GM12891 (cell line): ENCODE measurements around the gene PLEKHF1.

Experiments used
- DNase-seq: peaks from one replicate; pipeline ENCODE4 v3.0.0; 2011; ENCODE audit warnings: low spot score; ENCODE audit not compliant: insufficient read length
- FAIRE-seq: peaks from 2 replicates; lab custom pipeline; 2011; peaks lifted over from hg19 to GRCh38; lab: Jason Lieb, UNC
- PAX5 ChIP-seq: IDR thresholded peaks from 2 replicates; pipeline ENCODE4 v1.6.1; 2011; ENCODE audit warnings: low read length, moderate library complexity, mild to moderate bottlenecking; ENCODE audit not compliant: insufficient read depth, severe bottlenecking
- POLR2A ChIP-seq: IDR thresholded peaks from 2 replicates; pipeline ENCODE4 v1.6.1; 2011; ENCODE audit warnings: low read depth, low read length, control low read depth
- POLR2AphosphoS5 ChIP-seq: IDR thresholded peaks from 2 replicates; pipeline ENCODE4 v1.6.1; 2011; ENCODE audit warnings: low read depth, low read length, control low read depth
- POU2F2 ChIP-seq: IDR thresholded peaks from 2 replicates; pipeline ENCODE4 v1.6.1; 2011; ENCODE audit warnings: low read depth, mild to moderate bottlenecking, control low read depth, low read length, moderate library complexity
- SPI1 ChIP-seq: IDR thresholded peaks from 2 replicates; pipeline ENCODE4 v1.6.1; 2011; ENCODE audit warnings: low read depth, low read length, control low read depth
- TAF1 ChIP-seq: IDR thresholded peaks from 2 replicates; pipeline ENCODE4 v1.6.1; 2011; ENCODE audit warnings: low read depth, low read length, control low read depth

The PLEKHF1 gene

DNA sequence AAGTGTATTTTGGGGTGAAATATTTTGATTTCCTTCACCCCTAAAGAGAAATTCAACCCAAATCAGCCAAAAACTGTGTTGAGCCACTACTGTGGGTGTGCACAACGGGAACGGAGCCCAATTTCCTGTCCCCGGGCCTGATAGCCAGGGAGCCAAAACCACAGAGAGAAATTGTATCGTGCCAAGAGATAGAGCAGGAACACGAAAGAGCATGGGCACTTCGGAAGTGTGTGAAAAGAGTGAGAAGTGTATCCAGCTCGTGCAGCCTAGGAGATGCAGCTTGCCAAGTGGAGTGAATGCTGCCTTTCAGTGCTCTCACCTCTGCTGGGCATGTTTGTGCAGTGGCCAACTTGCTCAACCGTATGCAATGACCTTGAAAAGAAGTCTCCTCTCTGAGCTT is 19.4 kb upstream of the PLEKHF1 start:
- DNase-seq = no peak
- FAIRE-seq = peak; percentile 82
- TF ChIP-seq SPI1 = no peak
- TF ChIP-seq PAX5 = no peak
- TF ChIP-seq TAF1 = no peak

DNA sequence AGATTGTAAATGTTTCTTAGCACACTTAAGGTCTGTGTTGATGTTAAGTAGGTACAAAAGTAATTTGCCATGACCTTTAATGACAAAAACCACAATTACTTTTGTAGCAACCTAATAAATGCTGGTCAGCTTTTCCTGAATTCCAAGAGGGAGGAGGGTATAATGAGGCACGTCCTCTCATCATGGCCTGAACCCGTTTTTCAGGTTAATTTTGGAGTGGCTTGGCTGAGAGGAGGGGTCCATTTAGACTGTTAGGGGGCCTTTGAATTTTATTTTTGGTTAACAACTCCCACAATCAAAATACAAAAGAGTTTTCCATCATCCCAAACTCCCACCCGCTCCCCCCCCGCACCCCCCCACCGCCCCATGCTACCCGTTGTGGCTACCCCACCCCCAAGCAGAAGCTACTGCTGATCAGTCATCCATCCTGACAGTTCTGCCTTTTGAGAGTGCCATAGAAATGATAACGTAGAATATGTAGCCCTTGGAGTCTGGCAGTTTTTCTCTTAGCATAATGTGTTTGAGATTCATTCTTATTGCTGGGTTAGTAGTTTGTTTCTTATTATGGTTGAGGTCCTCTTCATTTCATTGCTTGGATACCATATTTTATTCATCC is 14.4 kb upstream of the PLEKHF1 start:
- DNase-seq = no peak
- no peak for TF ChIP-seq POLR2A
- FAIRE-seq = no peak

DNA sequence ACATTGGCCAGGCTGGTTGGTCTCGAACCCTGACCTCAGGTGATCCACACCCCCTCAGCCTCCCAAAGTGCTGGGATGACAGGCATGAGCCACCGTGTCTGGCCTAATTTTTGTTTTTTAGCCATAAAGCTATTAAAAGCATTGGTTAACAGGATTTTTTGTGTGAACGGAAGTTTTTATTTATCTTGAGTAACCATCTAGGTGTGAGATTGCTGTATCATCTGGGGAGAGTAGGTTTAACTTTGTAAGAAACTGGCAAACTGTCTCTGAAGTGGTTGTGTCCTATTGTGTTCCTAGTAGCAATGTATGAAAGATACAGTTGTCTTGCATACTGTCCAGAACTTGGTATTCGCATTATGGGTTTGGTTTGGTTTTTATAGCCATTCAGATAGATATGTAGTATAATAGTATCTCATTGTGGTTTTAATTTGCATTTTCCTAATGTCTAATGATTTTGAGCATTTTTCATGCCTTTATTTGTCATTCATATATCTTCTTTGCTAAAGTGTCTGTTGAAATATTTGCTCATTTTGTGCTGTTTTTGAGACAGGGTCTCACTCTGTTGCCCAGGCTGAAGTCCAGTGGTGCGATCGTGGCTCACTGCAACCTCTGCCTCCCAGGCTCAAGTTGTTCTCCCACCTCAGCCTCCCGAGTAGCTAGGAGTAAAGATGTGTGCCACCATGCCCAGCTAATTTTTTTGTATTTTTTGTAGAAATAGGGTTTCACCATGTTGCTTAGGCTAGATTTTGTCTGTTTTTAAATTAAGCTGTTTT is 13.5 kb upstream of the PLEKHF1 start:
- FAIRE-seq (no peak), DNase-seq (no peak)
- TF ChIP-seq POLR2A = no peak
- TF ChIP-seq POU2F2 = no peak
- no peak for TF ChIP-seq POLR2AphosphoS5
- no peak for TF ChIP-seq PAX5
- no peak for TF ChIP-seq TAF1
- no peak for TF ChIP-seq SPI1

DNA sequence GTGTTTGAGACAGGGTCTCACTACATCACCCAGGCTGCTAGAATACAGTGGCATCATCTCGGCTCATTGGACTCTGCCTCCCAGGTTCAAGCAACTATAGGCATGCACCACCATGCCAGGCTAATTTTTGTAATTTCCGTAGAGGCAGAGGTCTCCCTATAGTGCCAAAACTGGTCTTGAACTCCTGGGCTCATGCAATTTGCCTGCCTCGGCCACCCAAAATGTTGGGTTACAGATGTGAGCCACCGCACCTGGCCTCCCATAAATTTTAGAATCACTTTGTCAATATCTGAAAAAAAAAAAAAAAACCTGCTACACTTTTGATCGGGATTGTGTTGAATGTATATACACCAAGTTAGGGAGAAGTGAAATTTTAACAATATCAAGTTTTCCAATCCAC is 11.9 kb upstream of the PLEKHF1 start:
- no peak for FAIRE-seq
- TF ChIP-seq TAF1 (no peak), PAX5 (no peak), POU2F2 (no peak), POLR2AphosphoS5 (no peak), SPI1 (no peak), POLR2A (no peak)

DNA sequence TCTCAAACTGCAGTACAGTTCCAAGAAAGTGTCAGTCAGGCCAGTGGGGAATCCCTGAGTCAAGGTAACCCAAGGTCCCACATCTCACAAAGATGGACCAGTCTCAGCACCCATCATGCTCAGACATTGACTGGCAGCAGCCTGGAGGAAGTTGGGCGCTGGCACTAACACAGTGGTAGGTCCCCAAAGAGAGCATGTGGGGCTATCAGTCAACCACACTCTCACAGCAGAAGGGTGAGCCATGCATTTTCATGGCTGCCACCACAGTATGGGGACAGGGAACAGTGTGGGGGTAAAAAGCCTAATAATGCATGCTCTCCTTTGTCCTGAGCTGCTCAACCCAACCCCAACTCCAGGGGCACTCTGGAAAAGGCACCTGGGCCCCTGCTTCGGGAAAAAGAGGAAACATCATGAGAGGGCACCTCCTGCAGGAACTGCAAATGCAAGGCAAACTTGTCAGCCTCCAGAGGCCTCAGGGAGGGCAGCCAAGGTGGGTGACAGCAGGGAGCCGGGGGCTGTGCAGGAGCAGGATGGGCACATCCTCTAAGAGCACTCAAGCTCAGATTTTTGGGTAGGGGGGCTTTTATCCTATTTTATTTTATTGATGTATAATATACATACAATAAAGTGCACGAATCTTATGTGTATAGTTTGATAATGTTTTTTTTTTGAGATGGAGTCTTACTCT is 9.5 kb upstream of the PLEKHF1 start:
- TF ChIP-seq POLR2AphosphoS5 (no peak), SPI1 (no peak), TAF1 (no peak), PAX5 (no peak), POU2F2 (no peak), POLR2A (no peak)
- DNase-seq = no peak
- no peak for FAIRE-seq

More for the DNA sequence above, 11.9 kb upstream of the PLEKHF1 start:
- DNase-seq = no peak

DNA sequence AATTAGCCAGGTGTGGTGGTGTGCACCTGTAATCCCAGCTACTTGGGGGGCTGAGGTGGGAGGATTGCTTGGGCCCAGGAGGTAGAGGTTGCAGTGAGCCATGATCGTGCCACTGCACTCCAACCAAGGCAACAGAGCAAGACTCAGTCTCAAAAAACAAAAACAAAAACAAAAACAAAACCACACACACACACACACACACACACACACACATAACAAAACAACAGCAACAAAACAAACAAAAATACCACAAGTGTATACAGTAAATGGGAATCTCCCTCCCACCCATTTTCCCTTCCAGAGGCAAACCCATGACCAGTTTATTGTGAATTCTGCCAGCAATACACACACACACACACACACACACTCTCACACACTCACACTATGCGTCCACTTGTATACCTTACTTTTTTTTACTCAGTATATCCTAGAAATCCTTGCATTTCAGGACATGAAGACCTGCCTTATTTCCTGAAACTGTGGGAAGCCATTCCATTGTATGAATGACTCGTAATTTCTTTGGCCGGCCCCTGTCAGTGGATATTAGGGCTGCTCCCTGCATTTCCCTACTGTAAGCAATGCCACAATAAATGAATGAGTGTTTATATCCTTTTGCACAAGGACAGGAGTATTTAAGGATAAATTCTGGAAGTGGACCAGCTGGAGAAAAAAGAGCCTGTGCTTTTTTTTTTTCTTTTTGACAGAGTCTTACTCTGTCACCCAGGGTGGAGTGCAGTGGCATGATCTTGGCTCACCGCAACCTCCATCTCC is 6.9 kb upstream of the PLEKHF1 start:
- FAIRE-seq (no peak), DNase-seq (no peak)
- TF ChIP-seq POLR2A (no peak), TAF1 (no peak), PAX5 (no peak), POLR2AphosphoS5 (no peak), SPI1 (no peak), POU2F2 (no peak)

DNA sequence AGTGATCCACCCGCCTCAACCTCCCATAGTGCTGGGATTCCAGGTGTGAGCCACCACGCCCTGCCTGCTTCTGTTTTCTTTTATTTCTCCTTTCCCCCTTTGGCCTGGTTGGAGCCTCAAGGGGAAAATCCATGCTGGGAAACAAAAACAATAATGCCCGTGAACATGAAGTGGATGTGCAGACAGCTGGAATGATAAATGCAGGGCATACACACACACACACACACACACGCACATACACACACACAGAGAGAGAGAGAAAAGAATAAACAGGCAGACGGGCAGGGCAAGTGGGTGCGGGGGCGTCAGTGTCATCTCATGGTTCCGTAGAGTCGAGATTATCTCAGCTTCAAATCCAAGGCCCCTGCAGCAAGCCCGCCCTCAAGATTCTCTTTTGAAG is 4.4 kb upstream of the PLEKHF1 start:
- DNase-seq (no peak), FAIRE-seq (no peak)
- TF ChIP-seq TAF1 (no peak), SPI1 (no peak), PAX5 (no peak), POU2F2 (no peak), POLR2A (no peak), POLR2AphosphoS5 (no peak)

DNA sequence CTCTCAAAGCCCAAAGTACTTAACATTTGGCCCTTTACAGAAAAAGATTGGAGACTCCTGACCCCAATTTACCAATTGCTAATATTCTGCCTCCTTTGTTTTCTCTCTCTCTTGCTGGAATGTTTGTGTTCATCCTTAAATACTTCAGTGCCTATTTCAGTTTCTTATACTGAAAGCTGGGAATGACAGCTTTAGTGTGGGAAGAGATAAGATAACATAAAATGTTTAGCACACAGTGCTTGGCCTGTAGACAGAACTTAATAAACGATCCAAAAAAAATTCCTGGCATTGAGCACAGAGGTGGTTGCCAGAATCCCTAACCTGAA is 3.0 kb upstream of the PLEKHF1 start:
- FAIRE-seq (no peak), DNase-seq (no peak)
- no peak for TF ChIP-seq POU2F2
- TF ChIP-seq SPI1 = no peak
- no peak for TF ChIP-seq POLR2A
- TF ChIP-seq PAX5 = no peak
- TF ChIP-seq POLR2AphosphoS5 = no peak
- no peak for TF ChIP-seq TAF1

DNA sequence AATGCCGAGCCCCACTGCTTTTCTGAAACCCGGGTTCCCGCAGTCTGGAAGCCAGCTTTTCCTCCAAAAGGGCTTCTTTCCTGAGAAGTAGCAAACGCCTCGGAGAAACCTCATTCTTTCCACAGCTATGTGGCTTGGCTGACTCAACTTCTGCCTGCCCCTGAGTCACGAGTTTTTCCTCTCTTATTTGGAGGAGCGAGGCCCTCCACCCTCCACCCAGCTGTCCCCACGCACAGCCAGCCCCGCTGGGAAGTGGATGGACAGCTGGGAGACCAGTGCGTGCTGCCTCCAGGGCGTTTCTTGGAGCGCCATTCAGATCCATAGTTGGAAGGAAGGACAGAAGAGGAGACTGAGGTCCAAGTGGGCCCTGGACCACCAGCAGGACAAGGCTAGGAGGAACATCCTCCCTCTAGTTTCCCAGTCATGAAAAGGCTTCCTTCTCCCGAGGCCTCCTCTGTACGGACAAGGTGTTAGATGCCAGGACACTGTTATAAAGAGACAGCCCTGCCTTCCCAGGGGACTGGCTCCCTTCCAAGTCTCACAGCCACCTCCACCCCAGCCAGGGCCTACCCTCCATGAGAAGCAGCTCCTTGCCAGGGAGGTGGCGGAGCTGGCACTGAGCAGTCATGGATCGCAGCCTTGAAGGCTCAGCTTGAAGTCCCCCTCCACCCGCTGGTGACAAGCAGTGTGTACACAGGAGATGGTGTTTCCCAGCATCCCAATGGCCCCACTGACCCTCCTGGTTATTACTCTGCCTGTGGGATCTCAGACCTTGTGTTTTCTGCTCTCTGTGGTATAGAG is 2.5 kb upstream of the PLEKHF1 start:
- DNase-seq (no peak), FAIRE-seq (no peak)
- no peak for TF ChIP-seq SPI1
